Measurements from ENCODE around the gene TOX4.

TOX4 gene

DNA sequence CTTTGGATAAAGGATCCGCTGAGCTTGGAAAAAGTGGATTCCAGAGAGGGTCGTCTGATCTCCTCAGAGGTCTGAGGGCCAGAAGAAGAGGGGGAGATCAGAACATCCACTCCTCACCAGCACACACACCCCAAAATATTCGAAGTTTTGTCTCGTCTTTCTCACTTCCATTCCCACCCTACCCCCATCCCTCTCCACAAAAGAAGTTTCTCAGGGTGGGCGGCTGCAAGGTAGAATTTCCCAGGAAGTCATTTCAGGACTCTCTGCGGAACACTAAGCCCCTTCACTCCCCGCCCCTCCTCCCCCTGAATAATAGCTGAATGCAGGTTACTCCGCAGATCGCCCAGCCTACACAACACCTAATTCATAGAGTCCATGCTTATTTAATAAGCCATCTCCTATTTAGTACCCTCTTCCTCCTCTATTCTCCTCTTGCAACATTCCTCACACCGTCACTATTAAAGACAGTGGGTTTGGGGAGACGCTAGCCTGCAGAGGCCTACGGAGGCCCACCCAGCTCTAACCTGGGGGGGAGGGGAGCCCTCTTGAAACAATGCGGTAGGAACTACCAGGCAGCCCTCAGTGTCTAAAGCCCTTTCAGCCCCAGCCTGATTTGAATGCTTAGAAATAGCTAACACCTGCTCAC, 49.8 kb downstream of the TOX4 start:
- Histone ChIP-seq H3K4me3 (ENCODE audit: insufficient read length, low read depth) (peak overlapping the region; percentile 60), H3K4me1 (ENCODE audit: insufficient read depth, insufficient read length) (peaks cover 21% of the 10 kb centered on the region), H3K36me3 (ENCODE audit: insufficient read depth, insufficient read length, low read length) (peaks cover 36% of the 10 kb centered on the region), H3K27me3 (ENCODE audit: insufficient read depth, insufficient read length) (no peaks in the 10 kb centered on the region), H3K9me3 (ENCODE audit: insufficient read depth, low read length) (no peaks in the 10 kb centered on the region), H3K9ac (ENCODE audit: insufficient read length, low read depth) (peak overlapping the region; percentile 61)
- TF ChIP-seq SUZ12 (IDR thresholded peaks at IDR 0.05; ENCODE audit: extremely low read depth, insufficient read depth, insufficient read length) (no peak), ZNF274 (IDR thresholded peaks at IDR 0.05; ENCODE audit: low read depth, low read length) (no peak), YY1 (IDR thresholded peaks at IDR 0.05; ENCODE audit: insufficient read depth, insufficient read length) (no peak)
- DNase-seq (ENCODE audit: low read depth, low spot score): peak; percentile 73

- Histone ChIP-seq H3K4me1 (ENCODE audit: insufficient read depth, insufficient read length) (peaks cover 21% of the 10 kb centered on the region), H3K9me3 (ENCODE audit: insufficient read depth, low read length) (no peaks in the 10 kb centered on the region), H3K36me3 (ENCODE audit: insufficient read depth, insufficient read length, low read length) (peaks cover 31% of the 10 kb centered on the region), H3K27me3 (ENCODE audit: insufficient read depth, insufficient read length) (no peaks in the 10 kb centered on the region), H3K9ac (ENCODE audit: insufficient read length, low read depth) (no peak overlapping the region), H3K4me3 (ENCODE audit: insufficient read length, low read depth) (no peak overlapping the region)
- TF ChIP-seq SUZ12 (IDR thresholded peaks at IDR 0.05; ENCODE audit: extremely low read depth, insufficient read depth, insufficient read length) (no peak), ZNF274 (IDR thresholded peaks at IDR 0.05; ENCODE audit: low read depth, low read length) (no peak), YY1 (IDR thresholded peaks at IDR 0.05; ENCODE audit: insufficient read depth, insufficient read length) (no peak)
- no peak for DNase-seq (ENCODE audit: low read depth, low spot score)
These were observed 50.3 kb downstream of the TOX4 start for GRCh38 chr14:21527318-21527679.

DNA sequence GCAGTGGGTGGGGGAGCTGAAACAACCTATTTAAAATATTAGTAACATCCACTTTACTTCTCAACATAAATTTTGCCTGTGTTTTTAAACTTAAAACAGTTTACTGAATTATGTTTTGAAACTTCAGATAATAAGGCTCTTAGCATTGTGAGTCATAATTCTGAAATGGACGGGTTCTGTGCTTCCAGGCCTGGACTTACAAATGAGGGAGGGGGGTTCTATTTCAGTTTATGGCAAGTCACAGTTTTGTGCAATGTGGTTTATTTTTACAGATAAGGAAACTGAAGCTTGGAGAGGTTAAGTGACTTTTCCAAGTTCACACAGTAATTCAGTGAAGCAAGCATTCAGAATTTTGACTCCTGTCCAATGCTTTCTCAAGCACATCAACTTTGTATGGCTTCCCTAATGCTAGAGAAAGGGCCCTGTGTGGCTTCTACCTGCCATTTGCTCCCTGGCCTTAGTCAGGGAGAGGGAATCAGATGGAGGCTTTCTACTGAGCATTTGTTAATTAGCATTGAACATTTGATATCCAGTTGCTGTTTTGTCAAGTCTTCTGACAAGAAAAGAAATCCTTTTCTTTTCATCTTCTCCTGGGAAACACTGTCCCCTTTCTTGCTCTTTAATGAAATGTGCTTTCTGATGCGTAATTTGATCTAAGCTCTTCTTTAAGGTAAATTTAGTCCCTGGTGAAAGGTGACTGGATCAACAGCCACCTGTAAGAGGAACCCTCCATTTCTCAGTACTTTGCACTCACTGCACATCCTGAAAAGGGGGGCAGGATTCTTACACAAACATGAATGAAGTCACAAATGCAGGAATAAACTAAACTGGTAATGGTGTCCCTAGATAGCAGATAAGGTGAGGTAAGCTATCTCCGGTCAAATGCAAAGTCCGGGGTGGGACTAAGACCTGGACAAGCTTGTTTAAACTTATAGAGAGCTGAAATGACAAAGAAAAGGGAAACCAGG, 51.7 kb downstream of the TOX4 start:
- Histone ChIP-seq H3K4me1 (ENCODE audit: insufficient read depth, insufficient read length) (peaks cover 16% of the 10 kb centered on the region), H3K27me3 (ENCODE audit: insufficient read depth, insufficient read length) (no peaks in the 10 kb centered on the region), H3K9me3 (ENCODE audit: insufficient read depth, low read length) (no peaks in the 10 kb centered on the region), H3K9ac (ENCODE audit: insufficient read length, low read depth) (no peak overlapping the region), H3K4me3 (ENCODE audit: insufficient read length, low read depth) (no peak overlapping the region), H3K36me3 (ENCODE audit: insufficient read depth, insufficient read length, low read length) (peaks cover 18% of the 10 kb centered on the region)
- DNase-seq (ENCODE audit: low read depth, low spot score): no peak
- TF ChIP-seq YY1 (IDR thresholded peaks at IDR 0.05; ENCODE audit: insufficient read depth, insufficient read length) (no peak), SUZ12 (IDR thresholded peaks at IDR 0.05; ENCODE audit: extremely low read depth, insufficient read depth, insufficient read length) (no peak), ZNF274 (IDR thresholded peaks at IDR 0.05; ENCODE audit: low read depth, low read length) (no peak)

- no peak overlapping the region for H3K9ac ChIP-seq (ENCODE audit: insufficient read length, low read depth)
- TF ChIP-seq ZNF274 (IDR thresholded peaks at IDR 0.05; ENCODE audit: low read depth, low read length): no peak
- TF ChIP-seq SUZ12 (IDR thresholded peaks at IDR 0.05; ENCODE audit: extremely low read depth, insufficient read depth, insufficient read length): no peak
These were observed 52.5 kb downstream of the TOX4 start for GRCh38 chr14:21529515-21529914.

DNA sequence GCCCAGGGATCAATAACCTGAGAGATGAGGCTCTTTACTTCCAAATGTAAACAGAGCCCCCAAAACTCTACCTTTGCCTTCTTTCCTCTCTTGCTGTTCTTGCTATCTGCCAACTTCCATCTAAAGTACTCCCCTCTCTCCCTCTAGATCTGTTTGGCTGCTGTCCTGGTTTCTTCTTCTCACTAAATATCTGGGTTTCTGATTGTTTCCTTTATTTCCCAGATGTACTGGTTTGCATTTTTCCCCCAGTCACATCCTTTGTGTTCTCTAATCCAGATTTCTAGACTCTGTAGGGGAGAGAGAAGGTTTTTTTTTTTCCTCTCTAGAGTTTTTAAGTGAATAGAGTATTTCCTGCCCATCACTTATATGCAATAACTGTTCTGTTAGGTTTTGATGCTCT, 56.3 kb downstream of the TOX4 start:
- no peak for DNase-seq (ENCODE audit: low read depth, low spot score)
- Histone ChIP-seq H3K4me3 (ENCODE audit: insufficient read length, low read depth) (no peak overlapping the region), H3K27me3 (ENCODE audit: insufficient read depth, insufficient read length) (peaks cover 7% of the 10 kb centered on the region), H3K4me1 (ENCODE audit: insufficient read depth, insufficient read length) (no peaks in the 10 kb centered on the region), H3K9me3 (ENCODE audit: insufficient read depth, low read length) (no peaks in the 10 kb centered on the region), H3K36me3 (ENCODE audit: insufficient read depth, insufficient read length, low read length) (no peaks in the 10 kb centered on the region), H3K9ac (ENCODE audit: insufficient read length, low read depth) (no peak overlapping the region)
- TF ChIP-seq SUZ12 (IDR thresholded peaks at IDR 0.05; ENCODE audit: extremely low read depth, insufficient read depth, insufficient read length): no peak
- TF ChIP-seq YY1 (IDR thresholded peaks at IDR 0.05; ENCODE audit: insufficient read depth, insufficient read length): no peak
- TF ChIP-seq ZNF274 (IDR thresholded peaks at IDR 0.05; ENCODE audit: low read depth, low read length): no peak

More at GRCh38 chr14:21529515-21529914, 52.5 kb downstream of the TOX4 start:
- no peak overlapping the region for H3K4me3 ChIP-seq (ENCODE audit: insufficient read length, low read depth)
- peaks cover 10% of the 10 kb centered on the region for H3K36me3 ChIP-seq (ENCODE audit: insufficient read depth, insufficient read length, low read length)
- no peaks in the 10 kb centered on the region for H3K27me3 ChIP-seq (ENCODE audit: insufficient read depth, insufficient read length)
- H3K4me1 ChIP-seq (ENCODE audit: insufficient read depth, insufficient read length): peaks cover 7% of the 10 kb centered on the region
- DNase-seq (ENCODE audit: low read depth, low spot score): no peak
- no peaks in the 10 kb centered on the region for H3K9me3 ChIP-seq (ENCODE audit: insufficient read depth, low read length)

DNA sequence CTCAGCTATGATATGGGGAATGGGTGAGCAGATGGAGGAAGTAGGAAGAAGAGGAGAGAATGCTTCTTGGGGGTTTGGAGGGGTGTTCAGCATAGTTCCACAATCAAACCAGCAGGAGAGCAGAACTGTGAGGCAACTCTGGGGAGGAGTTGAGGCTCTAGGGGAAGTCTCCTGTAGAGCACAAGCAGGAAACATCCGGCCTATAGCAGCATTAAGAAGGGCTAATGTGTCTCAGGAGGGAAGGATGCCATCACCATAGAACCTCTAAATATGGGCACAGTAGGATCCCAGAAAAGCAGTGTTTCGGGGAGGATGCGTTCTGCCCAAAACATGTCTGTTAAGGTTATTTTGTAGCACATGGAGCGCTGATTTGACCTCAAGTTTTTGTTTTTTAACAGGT, 57.6 kb downstream of the TOX4 start:
- DNase-seq (ENCODE audit: low read depth, low spot score): peak; percentile 51
- Histone ChIP-seq H3K4me1 (ENCODE audit: insufficient read depth, insufficient read length) (no peaks in the 10 kb centered on the region), H3K9me3 (ENCODE audit: insufficient read depth, low read length) (no peaks in the 10 kb centered on the region), H3K4me3 (ENCODE audit: insufficient read length, low read depth) (peak overlapping the region; percentile 8), H3K27me3 (ENCODE audit: insufficient read depth, insufficient read length) (peaks cover 7% of the 10 kb centered on the region), H3K9ac (ENCODE audit: insufficient read length, low read depth) (peak overlapping the region; percentile 61), H3K36me3 (ENCODE audit: insufficient read depth, insufficient read length, low read length) (no peaks in the 10 kb centered on the region)
- TF ChIP-seq YY1 (IDR thresholded peaks at IDR 0.05; ENCODE audit: insufficient read depth, insufficient read length): no peak
- no peak for TF ChIP-seq SUZ12 (IDR thresholded peaks at IDR 0.05; ENCODE audit: extremely low read depth, insufficient read depth, insufficient read length)
- TF ChIP-seq ZNF274 (IDR thresholded peaks at IDR 0.05; ENCODE audit: low read depth, low read length): no peak
